Measurements from ENCODE around the gene SAP130. TPM values are rescaled to one million over a fixed set of nuclear protein-coding genes. Genes with fewer than 3 reads are reported as not detected.

Gene SAP130
- polyA plus RNA-seq, 1 donor (not counting 4 experiments of a cell fraction or from before 2014, with no cell fraction given): 11.6 TPM

GRCh38 chr2:128040166-128040771 is 12.4 kb upstream of the SAP130 start:
- FAIRE-seq: no peak
- no peaks in the 10 kb centered on the region for H3K4me1 ChIP-seq (ENCODE audit: control insufficient read depth, extremely low read depth, insufficient read depth, low read length)
- no peaks in the 10 kb centered on the region for H4K20me1 ChIP-seq (ENCODE audit: control insufficient read depth, extremely low read depth, insufficient read depth, low read length)
- H3K4me3 ChIP-seq (ENCODE audit: control insufficient read depth in 2 of 3, extremely low read depth in 1 of 3, insufficient read depth in 2 of 3, low read depth in 1 of 3, low read length in 3 of 3): no peak overlapping the region
- H3K27ac ChIP-seq (ENCODE audit: control insufficient read depth, insufficient read depth, low read length): no peak overlapping the region
- H3K27me3 ChIP-seq (ENCODE audit: control insufficient read depth, extremely low read depth, insufficient read depth, low read length): no peaks in the 10 kb centered on the region
- no peaks in the 10 kb centered on the region for H3K36me3 ChIP-seq (ENCODE audit: control insufficient read depth in 2 of 2, extremely low read depth in 1 of 2, insufficient read depth in 2 of 2, low read length in 2 of 2)
- H3K9me3 ChIP-seq (ENCODE audit: control insufficient read depth, low read depth, low read length): peaks cover 9% of the 10 kb centered on the region
- no peak for DNase-seq (ENCODE audit: low read depth, low spot score)
- no peaks in the 10 kb centered on the region for H3K9me1 ChIP-seq (ENCODE audit: control insufficient read depth, extremely low read depth, insufficient read depth, low read length)
- no peak overlapping the region for H3K9ac ChIP-seq (ENCODE audit: control insufficient read depth, extremely low read depth, insufficient read depth, low read length)
- TF ChIP-seq EZH2 (IDR thresholded peaks at IDR 0.05; ENCODE audit: low read length): no peak
- TF ChIP-seq CTCF (optimal IDR thresholded peaks at IDR 0.05 in 1 of 3, IDR thresholded peaks at IDR 0.05 in 1 of 3, conservative IDR thresholded peaks at IDR 0.05 in 1 of 3; ENCODE audit: extremely low read depth in 1 of 3, insufficient read depth in 2 of 3, low read length in 3 of 3): no peak
- H2AFZ ChIP-seq (ENCODE audit: control insufficient read depth, low read length): no peak overlapping the region
- dilution Hi-C loops (cut with MboI; ENCODE audit: extremely low pct_ligation_motif_present, low sequenced_read_pairs): no loop called here
- H3K4me2 ChIP-seq (ENCODE audit: control insufficient read depth, extremely low read depth, insufficient read depth, low read depth, low read length): no peak overlapping the region
- no peaks in the 10 kb centered on the region for H3K79me2 ChIP-seq (ENCODE audit: control insufficient read depth, insufficient read depth, low read length)

- no peak for FAIRE-seq
- dilution Hi-C loops (cut with MboI; ENCODE audit: extremely low pct_ligation_motif_present, low sequenced_read_pairs): no loop called here
- no peak overlapping the region for H3K27ac ChIP-seq (ENCODE audit: control insufficient read depth, insufficient read depth, low read length)
Observed at GRCh38 chr2:128039535-128039934, 11.7 kb upstream of the SAP130 start.

More at GRCh38 chr2:128039535-128039934, 11.7 kb upstream of the SAP130 start:
- H3K4me1 ChIP-seq (ENCODE audit: control insufficient read depth, extremely low read depth, insufficient read depth, low read length): no peaks in the 10 kb centered on the region
- H3K4me3 ChIP-seq (ENCODE audit: control insufficient read depth in 2 of 3, extremely low read depth in 1 of 3, insufficient read depth in 2 of 3, low read depth in 1 of 3, low read length in 3 of 3): no peak overlapping the region
- no peak overlapping the region for H3K4me2 ChIP-seq (ENCODE audit: control insufficient read depth, extremely low read depth, insufficient read depth, low read depth, low read length)
- H2AFZ ChIP-seq (ENCODE audit: control insufficient read depth, low read length): no peak overlapping the region
- DNase-seq (ENCODE audit: low read depth, low spot score): no peak
- H3K36me3 ChIP-seq (ENCODE audit: control insufficient read depth in 2 of 2, extremely low read depth in 1 of 2, insufficient read depth in 2 of 2, low read length in 2 of 2): no peaks in the 10 kb centered on the region
- no peaks in the 10 kb centered on the region for H3K27me3 ChIP-seq (ENCODE audit: control insufficient read depth, extremely low read depth, insufficient read depth, low read length)
- TF ChIP-seq CTCF (optimal IDR thresholded peaks at IDR 0.05 in 1 of 3, IDR thresholded peaks at IDR 0.05 in 1 of 3, conservative IDR thresholded peaks at IDR 0.05 in 1 of 3; ENCODE audit: extremely low read depth in 1 of 3, insufficient read depth in 2 of 3, low read length in 3 of 3): no peak
- no peak for TF ChIP-seq EZH2 (IDR thresholded peaks at IDR 0.05; ENCODE audit: low read length)
- no peaks in the 10 kb centered on the region for H3K9me1 ChIP-seq (ENCODE audit: control insufficient read depth, extremely low read depth, insufficient read depth, low read length)
- H3K9ac ChIP-seq (ENCODE audit: control insufficient read depth, extremely low read depth, insufficient read depth, low read length): no peak overlapping the region
- peaks cover 9% of the 10 kb centered on the region for H3K9me3 ChIP-seq (ENCODE audit: control insufficient read depth, low read depth, low read length)
- H3K79me2 ChIP-seq (ENCODE audit: control insufficient read depth, insufficient read depth, low read length): no peaks in the 10 kb centered on the region
- H4K20me1 ChIP-seq (ENCODE audit: control insufficient read depth, extremely low read depth, insufficient read depth, low read length): no peaks in the 10 kb centered on the region

Data from keratinocyte (primary cell).